ENCODE measurements around the gene CHPF2. TPM values are rescaled to one million over a fixed set of nuclear protein-coding genes. Genes with fewer than 3 reads are reported as not detected.

The CHPF2 gene
- total RNA-seq: 37.2 TPM
- long read RNA-seq, transcript CHPF2-201 (4 exons, 3,978 nt): major isoform, 79 of 125 reads
- long read RNA-seq, partial matches to known transcripts: 24 of 125 reads
- long read RNA-seq, other reads (novel, unspliced or antisense): 22 of 125 reads

GRCh38 chr7:151232091-151232916 lies at the start of gene CHPF2:
CHPF2 (plus strand) TSS chr7:151232483; CDS start chr7:151234012, 1,529 bp downstream.
- peak within 1 kb of the TSS; percentile 88 for H3K4me3 ChIP-seq
- DNase-seq (peak; percentile 96), ATAC-seq (peak; percentile 97)
- H3K27ac ChIP-seq: peak within 1 kb of the TSS; percentile 87
- TF ChIP-seq, protein P1, sequence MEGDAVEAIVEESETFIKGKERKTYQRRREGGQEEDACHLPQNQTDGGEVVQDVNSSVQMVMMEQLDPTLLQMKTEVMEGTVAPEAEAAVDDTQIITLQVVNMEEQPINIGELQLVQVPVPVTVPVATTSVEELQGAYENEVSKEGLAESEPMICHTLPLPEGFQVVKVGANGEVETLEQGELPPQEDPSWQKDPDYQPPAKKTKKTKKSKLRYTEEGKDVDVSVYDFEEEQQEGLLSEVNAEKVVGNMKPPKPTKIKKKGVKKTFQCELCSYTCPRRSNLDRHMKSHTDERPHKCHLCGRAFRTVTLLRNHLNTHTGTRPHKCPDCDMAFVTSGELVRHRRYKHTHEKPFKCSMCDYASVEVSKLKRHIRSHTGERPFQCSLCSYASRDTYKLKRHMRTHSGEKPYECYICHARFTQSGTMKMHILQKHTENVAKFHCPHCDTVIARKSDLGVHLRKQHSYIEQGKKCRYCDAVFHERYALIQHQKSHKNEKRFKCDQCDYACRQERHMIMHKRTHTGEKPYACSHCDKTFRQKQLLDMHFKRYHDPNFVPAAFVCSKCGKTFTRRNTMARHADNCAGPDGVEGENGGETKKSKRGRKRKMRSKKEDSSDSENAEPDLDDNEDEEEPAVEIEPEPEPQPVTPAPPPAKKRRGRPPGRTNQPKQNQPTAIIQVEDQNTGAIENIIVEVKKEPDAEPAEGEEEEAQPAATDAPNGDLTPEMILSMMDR (IDR thresholded peaks at IDR 0.05): no peak
- H3K36me3 ChIP-seq: peaks cover 24% of the 10 kb centered on the region
- no peaks in the 10 kb centered on the region for H3K27me3 ChIP-seq
- intact Hi-C loops (cut with DNase I): no loop called here
- H3K4me1 ChIP-seq: peaks cover 25% of the 10 kb centered on the region
- no peaks in the 10 kb centered on the region for H3K9me3 ChIP-seq

DNA sequence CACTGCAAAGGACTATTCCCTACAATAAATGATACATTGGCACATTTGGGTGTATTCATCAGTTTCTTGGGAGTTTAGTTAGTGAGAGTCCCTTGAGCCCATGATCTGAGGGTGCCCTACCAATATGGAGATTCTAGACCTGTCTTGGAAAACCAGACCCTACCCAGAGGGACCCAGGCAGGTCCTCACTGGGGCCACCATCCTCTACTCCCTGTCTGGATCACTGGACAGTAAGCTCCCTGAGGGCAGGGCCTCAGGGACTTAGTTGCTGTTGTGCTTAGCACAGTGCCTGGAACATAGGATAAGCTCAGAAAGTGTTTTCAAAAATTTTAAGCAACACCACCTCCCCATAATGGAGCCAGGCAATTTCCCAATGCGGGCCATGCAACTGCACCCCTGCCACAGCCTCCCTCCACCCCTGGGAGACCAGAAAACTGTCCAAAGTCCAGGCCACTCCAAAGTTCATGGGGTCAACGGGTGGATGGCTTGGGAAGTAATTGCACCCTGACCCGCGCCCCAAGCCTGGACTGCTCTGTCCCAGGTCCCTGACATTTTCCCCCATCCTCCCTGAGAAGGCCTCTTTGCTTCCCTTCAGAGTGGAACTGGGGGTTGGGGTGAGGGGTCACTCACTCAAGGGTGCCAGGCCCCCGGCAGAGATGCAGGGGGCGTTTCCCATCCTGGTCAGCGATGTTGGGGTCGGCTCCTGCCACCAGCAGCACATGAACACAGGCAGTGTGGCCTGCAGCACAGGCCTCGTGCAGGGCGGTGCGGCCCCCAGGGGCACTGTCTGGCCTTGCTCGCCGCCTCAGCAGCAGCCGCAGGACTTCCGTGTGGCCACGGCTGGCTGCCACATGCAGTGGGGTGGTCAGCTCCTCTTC lies 46.3 kb upstream of the CHPF2 start:
- H3K36me3 ChIP-seq: no peaks in the 10 kb centered on the region
- peak; percentile 6 for ATAC-seq
- intact Hi-C loops (cut with DNase I): no loop called here
- peak; percentile 51 for DNase-seq
- no peaks in the 10 kb centered on the region for H3K27me3 ChIP-seq
- no peak overlapping the region for H3K4me3 ChIP-seq
- H3K4me1 ChIP-seq: no peaks in the 10 kb centered on the region
- H3K27ac ChIP-seq: no peak overlapping the region
- TF ChIP-seq, protein P1 (IDR thresholded peaks at IDR 0.05): no peak
- H3K9me3 ChIP-seq: no peaks in the 10 kb centered on the region

- Histone ChIP-seq H3K27me3 (no peaks in the 10 kb centered on the region), H3K4me1 (no peaks in the 10 kb centered on the region), H3K9me3 (no peaks in the 10 kb centered on the region), H3K27ac (no peak within 1 kb of the TSS), H3K36me3 (no peaks in the 10 kb centered on the region), H3K4me3 (no peak within 1 kb of the TSS)
- intact Hi-C loops (cut with DNase I): no loop called here
- peak; percentile 51 for DNase-seq
- TF ChIP-seq, protein P1 (IDR thresholded peaks at IDR 0.05): no peak
- no peak for ATAC-seq
Observed at GRCh38 chr7:151186640-151187408, 45.5 kb upstream of the CHPF2 start, which contains the start of gene ASB10. ASB10 (minus strand) TSS chr7:151187250; CDS start chr7:151187130, 120 bp downstream.

GRCh38 chr7:151187409-151188251 lies 44.7 kb upstream of the CHPF2 start:
- DNase-seq: peak; percentile 60
- Histone ChIP-seq H3K9me3 (no peaks in the 10 kb centered on the region), H3K27ac (no peak overlapping the region), H3K36me3 (no peaks in the 10 kb centered on the region), H3K4me1 (no peaks in the 10 kb centered on the region), H3K4me3 (no peak overlapping the region), H3K27me3 (no peaks in the 10 kb centered on the region)
- TF ChIP-seq, protein P1 (IDR thresholded peaks at IDR 0.05): no peak
- no peak for ATAC-seq
- intact Hi-C loops (cut with DNase I): no loop called here
